Mesodermal cell (in vitro differentiated cells): ENCODE results near the gene KLHL41.

ENCODE experiments used
- H3K27ac ChIP-seq: 2 replicates; pipeline ENCODE4 v1.7.0; 2013; ENCODE audit warnings: mild to moderate bottlenecking, low read depth, low read length, moderate library complexity; ENCODE audit not compliant: severe bottlenecking
- H3K36me3 ChIP-seq: 2 replicates; pipeline ENCODE4 v1.7.1; 2013; ENCODE audit warnings: mild to moderate bottlenecking, low read length, moderate library complexity; ENCODE audit not compliant: control insufficient read depth, insufficient read depth
- H3K4me1 ChIP-seq: one replicate; pipeline ENCODE4 v1.7.1; 2013; ENCODE audit warnings: mild to moderate bottlenecking, low read length; ENCODE audit not compliant: insufficient read depth, control insufficient read depth, poor library complexity, severe bottlenecking
- H3K4me3 ChIP-seq: 2 replicates; pipeline ENCODE4 v1.7.0; 2013; ENCODE audit warnings: low read length, control low read depth, mild to moderate bottlenecking; ENCODE audit not compliant: insufficient read depth, poor library complexity, severe bottlenecking; ENCODE audit errors: extremely low read depth
- H3K9me3 ChIP-seq: 2 replicates; pipeline ENCODE4 v1.7.1; 2013; ENCODE audit warnings: mild to moderate bottlenecking, low read length, moderate library complexity; ENCODE audit not compliant: control insufficient read depth
- WGBS, 2 experiments: methylation state at CpG; one replicate each; pipeline ENCODE4 v1.1.5; 2013; ENCODE audit warnings: missing lambda C conversion rate in 2 of 2; ENCODE audit not compliant: insufficient coverage in 2 of 2; 5-methylcytosine and 5-hydroxymethylcytosine counted together

KLHL41 gene

DNA sequence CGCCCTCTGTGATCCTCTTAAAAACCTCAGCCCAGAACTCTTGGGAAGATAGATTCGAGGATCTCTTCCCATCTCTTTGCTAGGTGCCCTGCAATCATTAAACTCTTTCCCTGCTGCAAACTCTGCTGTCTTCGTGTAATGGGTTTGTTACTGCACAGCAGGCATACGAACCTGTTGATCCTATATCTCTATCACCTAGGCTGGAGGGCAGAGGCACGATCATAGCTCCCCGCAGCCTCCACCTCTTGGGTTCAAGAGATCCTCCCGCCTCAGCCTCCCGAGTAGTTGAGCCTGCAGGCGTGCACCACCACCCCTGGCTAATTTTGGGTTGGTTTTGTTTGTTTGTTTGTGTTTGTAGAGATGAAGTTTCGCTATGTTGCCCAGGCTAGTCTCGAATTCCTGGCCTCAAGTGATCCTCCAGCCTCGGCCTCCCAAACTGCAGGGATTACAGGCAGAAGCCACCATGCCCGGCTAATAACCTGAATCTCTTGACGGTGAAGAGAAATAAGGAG is 30.7 kb upstream of the KLHL41 start:
- no peaks in the 10 kb centered on the region for H3K36me3 ChIP-seq
- peak overlapping the region; percentile 61 for H3K4me3 ChIP-seq
- no peak overlapping the region for H3K27ac ChIP-seq
- no peaks in the 10 kb centered on the region for H3K9me3 ChIP-seq
- 91 to 93% methylated on average over 10 to 12 of the region's 14 CpGs for WGBS, 2 experiments
- H3K4me1 ChIP-seq = no peaks in the 10 kb centered on the region

DNA sequence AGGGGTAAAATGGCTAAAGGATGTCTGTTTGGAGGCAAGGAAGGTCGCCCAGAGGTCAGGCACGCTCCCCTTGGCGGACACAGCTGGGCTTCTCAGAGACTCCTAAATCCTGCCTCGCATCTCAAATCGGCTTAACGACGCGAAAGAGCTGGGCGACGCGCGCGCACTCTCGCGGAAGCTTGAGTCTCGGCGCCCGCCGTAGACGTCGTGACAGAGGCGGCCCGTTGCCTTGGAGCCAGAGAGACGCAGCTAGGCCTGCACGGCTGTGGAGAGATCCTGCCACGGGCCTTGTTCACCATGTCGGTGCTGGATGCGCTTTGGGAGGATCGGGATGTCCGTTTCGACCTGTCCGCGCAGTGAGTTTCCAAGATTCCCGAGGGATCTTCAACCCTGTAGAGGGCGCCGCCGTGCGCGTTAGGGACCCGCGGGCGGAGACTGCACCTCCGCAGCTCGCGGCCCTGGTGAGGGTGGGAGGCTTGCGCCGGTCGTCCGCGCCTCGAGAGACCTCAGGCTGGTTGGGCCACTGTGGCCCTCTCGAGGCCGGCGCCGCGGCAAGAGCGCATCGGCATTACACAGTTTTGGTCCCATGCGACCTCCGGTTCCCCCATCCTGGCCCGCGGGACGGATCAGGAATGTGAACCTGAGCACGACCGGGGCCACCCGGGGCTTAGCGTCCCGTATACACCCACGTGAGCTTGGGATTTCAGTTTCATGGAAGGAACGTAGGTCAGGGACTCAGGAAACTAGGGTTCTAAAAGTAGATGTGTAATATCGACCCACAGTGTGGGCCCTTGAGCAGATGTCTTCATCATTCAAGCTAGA is 30.0 kb upstream of the KLHL41 start, which contains the start of gene BBS5:
BBS5 (plus strand) TSS at position 238 of the 822 bp plus-strand sequence; CDS start at position 298, 60 bp downstream.
- Histone ChIP-seq H3K27ac (peak within 1 kb of the TSS; percentile 16), H3K36me3 (no peaks in the 10 kb centered on the region)
- 2% methylated on average over 53 to 58 of the region's 71 CpGs for WGBS, 2 experiments

DNA sequence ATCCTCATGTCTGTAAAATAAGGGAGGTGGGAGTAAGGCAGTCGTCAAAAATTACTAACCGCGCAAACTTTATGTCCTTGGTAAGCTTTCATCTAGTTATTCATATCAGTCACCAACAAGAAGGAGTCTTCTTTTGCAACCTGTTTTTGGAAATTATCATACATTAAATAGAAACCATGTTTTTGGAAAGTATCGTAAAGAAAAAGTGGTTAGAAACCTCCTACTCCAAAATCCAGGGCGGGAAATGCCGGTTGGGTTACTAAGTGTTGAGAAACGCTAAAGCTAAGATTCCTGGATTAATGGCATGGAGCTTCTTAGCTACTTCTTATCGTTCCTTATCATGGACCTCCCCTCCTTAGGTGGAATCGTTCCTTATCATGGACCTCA is 29.4 kb upstream of the KLHL41 start:
- H3K9me3 ChIP-seq = no peaks in the 10 kb centered on the region
- WGBS, 2 experiments = 54 to 68% methylated on average over 2 to 3 of the region's 9 CpGs
- no peaks in the 10 kb centered on the region for H3K36me3 ChIP-seq
- no peak overlapping the region for H3K27ac ChIP-seq
- H3K4me1 ChIP-seq = no peaks in the 10 kb centered on the region
- H3K4me3 ChIP-seq = peak overlapping the region; percentile 61

More for the DNA sequence above, 30.0 kb upstream of the KLHL41 start, which contains the start of gene BBS5:
- no peaks in the 10 kb centered on the region for H3K9me3 ChIP-seq
- H3K4me3 ChIP-seq = peak within 1 kb of the TSS; percentile 61
- no peaks in the 10 kb centered on the region for H3K4me1 ChIP-seq

DNA sequence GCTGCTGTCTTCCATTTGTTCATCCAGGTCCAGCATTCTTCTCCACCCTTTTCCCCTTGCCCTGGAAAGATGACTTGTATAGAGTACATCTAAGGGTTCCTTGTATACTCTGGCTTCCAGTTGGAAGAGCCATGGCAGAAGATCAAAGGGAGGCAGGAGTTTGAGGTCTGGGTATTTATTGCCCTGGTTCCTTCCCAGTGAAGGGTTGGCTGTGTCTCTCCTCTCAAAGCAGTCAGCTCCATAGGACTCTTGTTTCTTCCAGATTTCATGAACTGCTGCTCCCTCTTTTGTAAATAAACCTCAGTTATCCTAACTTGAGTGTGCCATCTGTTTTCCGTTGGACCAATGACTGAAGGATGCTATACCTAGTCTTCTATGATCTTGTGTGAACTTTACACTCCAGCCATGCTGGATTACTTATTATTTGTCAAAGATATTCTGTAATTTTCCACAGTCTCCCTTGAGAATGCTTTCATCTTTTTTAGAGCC is 23.8 kb upstream of the KLHL41 start:
- 100% methylated on average over 1 of the region's 1 CpG; no CpG with 5 or more reads in 1 of the 2 experiments for WGBS, 2 experiments
- no peaks in the 10 kb centered on the region for H3K9me3 ChIP-seq
- no peaks in the 10 kb centered on the region for H3K4me1 ChIP-seq
- H3K27ac ChIP-seq = no peak overlapping the region
- no peaks in the 10 kb centered on the region for H3K36me3 ChIP-seq
- no peak overlapping the region for H3K4me3 ChIP-seq

DNA sequence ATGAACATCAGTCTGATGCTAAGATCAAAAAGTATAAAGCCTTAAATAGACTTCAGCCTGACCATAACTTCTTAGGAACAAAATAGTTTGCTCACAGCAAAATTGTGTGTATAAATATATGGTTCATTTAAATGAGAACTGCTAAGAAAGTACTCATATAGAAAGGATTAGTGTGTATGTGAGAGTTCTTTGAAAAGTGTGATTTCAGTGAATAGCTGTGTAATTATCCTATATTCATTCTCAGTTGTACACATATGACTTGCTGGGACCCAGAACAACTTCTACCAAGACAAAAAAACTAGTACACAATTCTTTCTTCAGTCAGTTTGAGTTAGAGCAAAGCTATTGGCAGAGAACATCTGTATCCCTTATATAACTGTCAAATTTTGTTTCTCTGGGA is 23.0 kb upstream of the KLHL41 start:
- Histone ChIP-seq H3K27ac (no peak overlapping the region), H3K4me1 (no peaks in the 10 kb centered on the region), H3K9me3 (no peaks in the 10 kb centered on the region), H3K36me3 (no peaks in the 10 kb centered on the region), H3K4me3 (no peak overlapping the region)

DNA sequence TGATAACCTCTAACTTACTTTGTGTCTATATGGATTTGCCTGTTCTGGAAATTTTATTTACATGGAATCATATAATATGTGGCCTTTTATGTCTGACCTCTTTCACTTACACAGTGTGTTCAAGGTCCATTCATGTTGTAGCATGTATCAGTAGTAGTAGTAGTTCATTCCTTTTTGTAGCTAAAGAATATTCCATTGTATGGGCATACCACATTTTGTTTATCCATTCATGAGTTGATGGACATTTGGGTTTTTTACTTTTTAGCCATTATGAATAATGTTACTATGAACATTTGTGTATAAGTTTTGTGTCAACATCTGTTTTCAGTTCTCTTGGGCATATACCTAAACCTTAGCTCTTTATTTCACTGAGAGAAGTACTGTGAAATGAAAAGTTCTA is 18.7 kb upstream of the KLHL41 start:
- Histone ChIP-seq H3K36me3 (no peaks in the 10 kb centered on the region), H3K4me1 (no peaks in the 10 kb centered on the region), H3K9me3 (no peaks in the 10 kb centered on the region), H3K4me3 (no peak overlapping the region), H3K27ac (no peak overlapping the region)

DNA sequence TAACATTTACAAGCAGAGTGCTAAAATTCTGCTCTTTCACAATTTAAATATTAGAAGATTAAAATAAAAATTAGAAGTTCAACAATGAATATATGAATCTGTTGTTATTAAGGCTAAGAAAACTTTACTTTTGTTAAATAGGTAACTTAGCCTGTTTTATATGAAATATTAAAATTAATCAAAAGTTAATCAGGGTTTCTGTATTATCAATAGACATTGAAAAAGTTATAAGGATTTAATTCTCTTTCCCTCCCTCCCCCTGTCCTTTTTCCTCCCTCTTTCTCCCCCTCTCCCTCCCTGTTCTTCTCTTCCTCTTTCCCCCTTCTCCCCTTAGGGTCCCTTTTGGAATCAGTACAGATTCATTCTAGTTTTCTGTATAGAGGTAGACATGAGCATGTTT is 18.1 kb upstream of the KLHL41 start:
- Histone ChIP-seq H3K4me1 (no peaks in the 10 kb centered on the region), H3K9me3 (no peaks in the 10 kb centered on the region), H3K36me3 (no peaks in the 10 kb centered on the region), H3K27ac (no peak overlapping the region), H3K4me3 (no peak overlapping the region)

DNA sequence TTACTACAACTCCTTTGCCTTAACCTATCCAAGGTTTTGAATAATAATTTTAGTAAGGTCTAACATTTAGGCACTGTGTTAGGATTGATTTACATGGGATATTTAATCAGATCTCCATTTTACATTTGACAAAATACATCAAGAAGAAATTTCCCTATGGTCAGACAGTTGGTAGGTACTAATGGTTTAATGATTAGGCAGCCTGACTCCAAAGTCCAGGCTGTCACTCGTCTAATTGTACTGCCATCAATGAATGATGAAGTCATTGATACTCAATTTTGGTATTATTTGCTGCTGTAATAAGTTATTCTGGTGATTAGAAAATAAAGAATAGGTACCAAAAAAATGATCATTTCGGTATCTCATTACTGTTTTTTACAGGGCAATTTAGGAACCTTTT is 16.1 kb upstream of the KLHL41 start:
- Histone ChIP-seq H3K27ac (no peak overlapping the region), H3K4me1 (no peaks in the 10 kb centered on the region), H3K4me3 (no peak overlapping the region), H3K9me3 (no peaks in the 10 kb centered on the region), H3K36me3 (no peaks in the 10 kb centered on the region)
- WGBS, 2 experiments = 88 to 89% methylated on average over 1 of the region's 2 CpGs

DNA sequence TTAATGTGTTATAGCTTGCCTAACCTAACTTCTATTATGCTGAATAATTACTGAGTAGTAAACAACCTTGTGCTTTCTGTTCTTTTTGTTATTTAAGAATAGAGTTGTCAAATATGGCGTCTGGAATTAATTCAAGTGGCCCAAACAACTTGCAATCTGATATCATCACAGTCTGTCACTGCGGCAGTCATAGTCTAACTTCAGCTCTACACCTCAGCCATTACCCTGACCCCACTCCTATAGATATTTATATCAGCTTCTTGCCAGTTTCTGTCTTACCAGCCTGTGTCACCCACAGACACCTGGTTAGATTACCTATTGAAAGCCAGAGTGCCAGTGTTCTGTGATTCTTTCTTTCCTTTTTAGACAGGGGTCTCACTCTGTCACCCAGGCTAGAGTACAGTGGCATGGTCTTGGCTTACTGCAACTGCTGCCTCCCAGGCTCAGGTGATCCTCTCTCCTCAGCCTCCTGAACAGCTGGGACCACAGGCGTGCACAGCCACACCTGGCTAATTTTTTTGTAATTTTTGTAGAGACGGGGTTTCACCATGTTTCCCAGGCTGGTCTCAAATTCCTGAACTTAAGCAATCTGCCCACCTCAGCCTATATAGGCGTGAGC is 14.1 kb upstream of the KLHL41 start:
- no peaks in the 10 kb centered on the region for H3K4me1 ChIP-seq
- H3K4me3 ChIP-seq = no peak overlapping the region
- no peaks in the 10 kb centered on the region for H3K36me3 ChIP-seq
- no peak overlapping the region for H3K27ac ChIP-seq
- WGBS, 2 experiments = 71 to 100% methylated on average over 2 of the region's 5 CpGs
- no peaks in the 10 kb centered on the region for H3K9me3 ChIP-seq

DNA sequence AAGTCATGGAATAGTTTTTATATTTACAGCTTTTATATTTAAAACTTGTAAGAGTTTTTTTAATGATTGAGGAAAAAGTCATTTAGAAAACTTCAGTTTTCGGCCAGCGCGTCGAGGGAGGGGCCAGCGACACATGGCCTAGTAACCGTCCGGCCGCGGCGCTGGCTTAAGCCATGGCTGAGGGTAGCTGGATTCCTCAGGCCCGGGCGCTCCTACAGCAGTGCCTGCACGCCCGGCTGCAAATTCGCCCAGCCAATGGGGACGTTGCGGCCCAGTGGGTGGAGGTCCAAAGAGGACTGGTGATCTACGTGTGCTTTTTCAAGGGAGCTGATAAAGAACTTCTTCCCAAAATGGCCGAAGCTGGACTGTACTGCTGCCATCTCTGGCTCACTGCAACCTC is 4.9 kb upstream of the KLHL41 start:
- H3K4me1 ChIP-seq = no peaks in the 10 kb centered on the region
- no peak overlapping the region for H3K4me3 ChIP-seq
- 97 to 99% methylated on average over 5 to 17 of the region's 19 CpGs for WGBS, 2 experiments
- H3K9me3 ChIP-seq = no peaks in the 10 kb centered on the region
- no peaks in the 10 kb centered on the region for H3K36me3 ChIP-seq
- H3K27ac ChIP-seq = no peak overlapping the region

DNA sequence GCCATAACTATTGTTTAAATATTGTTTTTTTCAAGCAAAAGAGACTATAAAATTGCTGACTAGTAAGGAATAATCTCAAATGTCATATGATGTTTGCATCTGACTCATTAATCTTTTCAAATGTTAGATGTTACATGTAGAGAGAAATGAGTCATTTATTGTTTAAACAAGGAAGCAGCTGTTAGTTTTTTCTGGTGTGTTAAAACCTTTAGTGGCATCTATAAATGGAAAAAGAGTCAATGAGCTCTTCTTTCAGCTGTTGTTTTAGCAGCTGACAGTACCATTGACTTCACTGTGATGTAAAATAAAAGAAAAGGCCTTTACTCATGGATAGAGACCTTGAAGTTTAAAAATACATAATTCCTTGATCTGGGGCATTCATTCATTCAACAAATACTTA is 1.8 kb upstream of the KLHL41 start:
- Histone ChIP-seq H3K9me3 (no peaks in the 10 kb centered on the region), H3K36me3 (no peaks in the 10 kb centered on the region), H3K4me1 (no peaks in the 10 kb centered on the region), H3K27ac (no peak overlapping the region), H3K4me3 (no peak overlapping the region)
